Stimulated activated naive CD4-positive, alpha-beta T cell (primary cell): Measurements from ENCODE around the gene CATSPERE.
"Not testable (repeated sequence)": the region's sequence is repeated elsewhere in the genome, so short reads cannot be mapped to it uniquely, and the experiment has no call there.

Experiments used
- DNase-seq, 6 experiments: peaks; one replicate each; lab custom pipeline; 2025; lab: John Stamatoyannopoulos, UW

Gene CATSPERE

GRCh38 chr1:244449936-244450508, 11.1 kb upstream of the CATSPERE start:
- DNase-seq = no peak

GRCh38 chr1:244450597-244451538, 10.2 kb upstream of the CATSPERE start:
- peak; percentile 30 to 85 (median 61) for DNase-seq

- no peak for DNase-seq
Observed at GRCh38 chr1:244451539-244451950, 9.5 kb upstream of the CATSPERE start, which contains the start of gene ADSS2. ADSS2 (minus strand) TSS chr1:244451909; CDS start chr1:244451817, 92 bp downstream.

- DNase-seq = peak; percentile 94 to 99 (median 98)
Observed at GRCh38 chr1:244451951-244452795, 8.9 kb upstream of the CATSPERE start.

GRCh38 chr1:244454412-244454811, 6.7 kb upstream of the CATSPERE start:
- DNase-seq = no peak

- DNase-seq = no peak
Observed at GRCh38 chr1:244456586-244456985, 4.5 kb upstream of the CATSPERE start.

- no peak for DNase-seq
Observed at GRCh38 chr1:244458781-244459180, 2.3 kb upstream of the CATSPERE start.

- no peak for DNase-seq
Observed at GRCh38 chr1:244460197-244460596, 876 bp upstream of the CATSPERE start.

- DNase-seq = no peak
Observed at GRCh38 chr1:244466724-244467123, 5.7 kb downstream of the CATSPERE start.

- DNase-seq = no peak
Observed at GRCh38 chr1:244473059-244473605, 12.1 kb downstream of the CATSPERE start.

- not testable (repeated sequence) for DNase-seq
Observed at GRCh38 chr1:244484971-244485370, 23.9 kb downstream of the CATSPERE start.

- no peak for DNase-seq
Observed at GRCh38 chr1:244494653-244495052, 33.6 kb downstream of the CATSPERE start.

GRCh38 chr1:244496186-244496585, 35.1 kb downstream of the CATSPERE start:
- no peak for DNase-seq

- DNase-seq = no peak
Observed at GRCh38 chr1:244497805-244498204, 36.7 kb downstream of the CATSPERE start.

GRCh38 chr1:244499484-244499883, 38.4 kb downstream of the CATSPERE start:
- not testable (repeated sequence) for DNase-seq

- DNase-seq = not testable (repeated sequence)
Observed at GRCh38 chr1:244500515-244500914, 39.4 kb downstream of the CATSPERE start.

- DNase-seq = no peak
Observed at GRCh38 chr1:244502630-244503029, 41.6 kb downstream of the CATSPERE start.

GRCh38 chr1:244513493-244513892, 52.4 kb downstream of the CATSPERE start:
- no peak for DNase-seq

GRCh38 chr1:244515680-244516079, 54.6 kb downstream of the CATSPERE start:
- no peak for DNase-seq

- DNase-seq = no peak
Observed at GRCh38 chr1:244536316-244536715, 75.2 kb downstream of the CATSPERE start.

GRCh38 chr1:244545511-244545910, 84.4 kb downstream of the CATSPERE start:
- no peak for DNase-seq

GRCh38 chr1:244548558-244549115, 87.6 kb downstream of the CATSPERE start:
- no peak for DNase-seq
